Amniotic stem cell (primary cell): Measurements from ENCODE around the gene ETV3.
A peak's percentile ranks its signal among the peaks of the same experiment; 100 is the strongest.
"Not testable (repeated sequence)": the region's sequence is repeated elsewhere in the genome, so short reads cannot be mapped to it uniquely, and the experiment has no call there.

Experiments used
- DNase-seq: peaks from one replicate; lab custom pipeline; 2025; lab: John Stamatoyannopoulos, UW

The ETV3 gene

DNA sequence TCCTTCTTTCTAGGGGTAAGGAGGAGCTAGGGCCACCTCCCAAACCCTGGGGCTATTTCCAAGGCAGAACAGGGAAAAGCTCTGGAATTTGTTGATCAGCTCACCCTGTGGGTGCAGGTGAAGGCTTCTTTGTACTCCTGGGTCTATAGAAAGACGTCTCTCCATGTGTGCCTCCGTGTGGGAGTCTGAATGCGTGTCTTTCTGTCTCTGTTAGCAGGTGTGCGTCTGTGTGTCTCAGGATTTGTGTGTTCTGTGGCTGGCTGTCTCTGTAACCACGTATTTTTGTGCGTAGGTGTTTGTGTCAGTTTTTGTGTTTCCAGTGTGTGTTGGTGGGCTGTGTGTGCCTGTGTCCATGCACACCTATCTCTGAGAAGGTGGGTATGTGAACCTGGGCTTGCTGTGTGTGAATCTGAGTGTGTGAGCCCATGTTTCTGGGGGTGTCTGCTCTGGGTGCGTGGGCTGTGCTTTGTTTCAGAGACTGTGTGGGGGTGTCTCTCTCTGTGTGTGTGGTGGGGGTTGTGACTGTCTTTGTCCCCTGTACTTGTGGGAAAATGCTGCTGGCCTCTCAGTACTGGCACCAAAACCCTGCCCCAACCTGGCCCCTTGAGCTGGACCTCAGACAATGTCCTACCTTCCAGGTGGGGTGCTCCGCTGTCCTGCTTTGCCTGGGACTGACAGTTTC, 25.9 kb downstream of the ETV3 start:
- no peak for DNase-seq

- no peak for DNase-seq
These were observed 26.6 kb downstream of the ETV3 start for GRCh38 chr1:157111396-157112165.

GRCh38 chr1:157110686-157111085, 27.5 kb downstream of the ETV3 start:
- DNase-seq, result no peak

DNA sequence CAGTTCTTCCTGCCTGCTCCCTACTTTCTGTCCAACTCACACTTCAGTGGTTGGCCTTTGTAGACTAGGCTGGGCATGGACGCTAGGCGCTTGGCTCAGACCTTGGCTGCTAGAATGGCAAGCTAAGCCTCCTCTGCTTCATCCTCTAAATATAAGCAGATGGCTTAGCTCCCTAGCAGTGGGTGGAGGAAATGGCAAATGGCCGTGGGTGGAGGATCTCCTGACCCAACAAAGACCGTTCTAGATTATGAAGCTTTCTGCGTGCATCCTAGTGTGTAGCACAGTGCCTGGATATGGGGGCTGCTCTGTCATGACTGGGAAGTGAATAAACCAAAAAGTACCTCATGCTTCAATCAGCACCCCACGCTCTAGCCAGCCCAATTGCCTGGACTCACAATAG, 28.2 kb downstream of the ETV3 start:
- DNase-seq, result no peak

- DNase-seq, result no peak
These were observed 29.7 kb downstream of the ETV3 start for GRCh38 chr1:157108448-157108847.

- no peak for DNase-seq
These were observed 30.5 kb downstream of the ETV3 start for GRCh38 chr1:157107702-157108101.

GRCh38 chr1:157106813-157107189, 31.4 kb downstream of the ETV3 start:
- no peak for DNase-seq

DNA sequence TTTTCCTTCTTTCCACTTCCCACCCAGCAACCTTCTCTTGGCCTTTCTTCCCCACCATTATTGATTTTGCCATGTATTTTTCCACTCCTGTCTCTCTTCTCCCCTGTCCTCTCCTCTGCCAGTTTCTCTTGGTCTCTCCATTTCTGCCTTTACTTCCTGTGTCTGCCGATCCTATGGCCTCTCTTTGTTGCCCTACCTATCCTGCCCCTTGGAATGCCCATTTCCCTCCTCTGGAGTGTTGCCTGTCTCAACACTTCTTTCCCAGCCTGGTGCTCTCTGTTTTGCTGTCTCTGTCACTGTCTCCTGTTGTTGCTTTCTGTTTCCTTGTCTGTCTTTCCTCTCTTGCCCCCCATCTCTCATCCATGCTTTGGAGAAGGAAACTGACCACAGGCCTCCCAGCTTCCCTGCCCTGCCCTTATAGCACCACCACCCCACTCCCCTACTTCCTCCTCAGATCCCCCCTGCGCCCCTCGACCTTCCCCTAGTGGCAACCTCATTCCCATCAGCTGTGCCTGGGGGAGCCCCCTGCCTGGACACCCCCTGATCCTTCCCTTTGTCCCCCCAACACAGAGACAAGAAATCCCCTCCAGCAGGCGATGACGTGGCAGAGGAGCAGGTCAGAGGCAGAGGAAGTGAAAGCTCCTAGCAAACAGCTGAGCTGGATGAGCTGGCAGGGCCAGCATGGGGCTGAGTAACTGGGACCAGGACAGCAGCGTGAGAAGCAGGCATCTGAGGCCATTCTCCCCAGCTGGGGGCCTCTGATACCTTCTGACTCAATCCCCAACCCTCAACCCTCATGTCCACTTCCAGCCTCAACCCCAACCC, 32.0 kb downstream of the ETV3 start:
- DNase-seq, result peak; percentile 18

DNA sequence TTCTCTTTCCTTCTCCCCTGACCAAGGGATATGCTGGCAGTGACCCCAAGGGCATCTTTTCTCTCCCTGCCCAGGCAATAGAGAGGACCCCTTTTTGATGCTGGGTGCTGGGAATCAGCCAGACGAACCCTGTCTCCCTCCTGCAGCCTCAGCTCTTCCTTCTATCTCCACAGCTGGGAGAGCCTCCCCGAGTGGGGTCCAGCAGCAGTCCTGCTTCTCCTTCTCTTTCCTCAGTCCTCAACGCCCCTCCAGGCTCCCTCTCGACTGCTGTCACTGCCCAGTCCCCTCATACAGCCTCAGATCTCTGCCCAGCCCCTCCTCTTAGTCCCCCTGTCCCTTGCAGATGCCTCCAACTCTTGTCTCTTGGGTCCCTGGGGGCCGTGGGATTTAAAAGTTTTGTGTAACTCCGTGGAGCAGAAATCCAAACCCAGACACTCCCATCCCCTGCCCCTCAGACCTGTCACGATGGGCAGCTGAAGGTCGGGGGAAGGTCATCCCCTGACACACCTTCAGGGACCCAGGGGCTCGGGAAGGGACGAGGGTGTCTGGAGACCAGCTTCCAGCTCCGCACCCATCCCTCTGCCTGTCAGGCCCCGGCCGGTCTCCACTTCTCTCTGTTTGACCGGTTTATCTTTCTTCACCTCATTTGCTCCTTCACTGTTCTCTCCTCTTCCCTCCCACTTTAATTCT, 32.8 kb downstream of the ETV3 start:
- DNase-seq, result no peak

- no peak for DNase-seq
These were observed 33.4 kb downstream of the ETV3 start for GRCh38 chr1:157104598-157105293.

GRCh38 chr1:157103268-157103667, 34.9 kb downstream of the ETV3 start:
- no peak for DNase-seq

- no peak for DNase-seq
These were observed 37.0 kb downstream of the ETV3 start for GRCh38 chr1:157101149-157101548.

GRCh38 chr1:157099633-157100009, 38.6 kb downstream of the ETV3 start, which contains the start of gene ETV3L:
Gene ETV3L, minus strand, starts transcription at chr1:157099808. Its CDS starts 285 bp downstream, at chr1:157099523.
- DNase-seq, result no peak

DNA sequence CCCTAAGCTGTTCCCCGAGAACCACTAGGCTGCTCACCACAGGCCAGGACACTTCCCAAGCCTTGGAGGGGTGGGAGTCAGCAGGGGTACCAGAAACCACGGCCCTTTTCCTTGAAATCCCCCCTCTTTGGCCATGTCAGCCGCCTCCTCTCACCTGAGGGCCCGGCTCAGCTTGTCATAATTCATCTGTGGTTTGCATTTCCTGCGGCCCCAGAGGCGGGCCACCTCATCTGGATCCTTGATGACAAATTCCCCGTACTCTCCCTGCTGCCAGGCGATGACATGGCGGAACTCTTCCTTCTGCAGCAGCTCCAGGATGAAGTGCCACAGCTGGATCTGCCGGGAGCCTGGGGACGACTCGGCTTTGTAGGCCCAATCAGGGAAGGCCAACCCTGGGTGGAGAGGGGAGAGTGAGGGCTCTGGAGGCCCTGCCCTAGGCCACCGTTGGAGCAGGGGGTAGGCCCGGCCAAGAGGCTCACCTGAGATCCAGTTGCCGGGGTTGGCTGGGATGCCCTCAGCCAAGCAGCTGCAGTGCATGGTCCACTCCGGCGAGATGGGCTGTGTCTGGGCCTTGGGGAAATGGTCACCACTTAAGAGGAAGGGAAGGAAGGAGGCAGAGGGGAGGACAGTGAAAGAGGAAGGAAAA, 39.1 kb downstream of the ETV3 start:
- not testable (repeated sequence) for DNase-seq

GRCh38 chr1:157098519-157098918, 39.7 kb downstream of the ETV3 start:
- DNase-seq, result no peak

- no peak for DNase-seq
These were observed 40.5 kb downstream of the ETV3 start for GRCh38 chr1:157097692-157098091.

DNA sequence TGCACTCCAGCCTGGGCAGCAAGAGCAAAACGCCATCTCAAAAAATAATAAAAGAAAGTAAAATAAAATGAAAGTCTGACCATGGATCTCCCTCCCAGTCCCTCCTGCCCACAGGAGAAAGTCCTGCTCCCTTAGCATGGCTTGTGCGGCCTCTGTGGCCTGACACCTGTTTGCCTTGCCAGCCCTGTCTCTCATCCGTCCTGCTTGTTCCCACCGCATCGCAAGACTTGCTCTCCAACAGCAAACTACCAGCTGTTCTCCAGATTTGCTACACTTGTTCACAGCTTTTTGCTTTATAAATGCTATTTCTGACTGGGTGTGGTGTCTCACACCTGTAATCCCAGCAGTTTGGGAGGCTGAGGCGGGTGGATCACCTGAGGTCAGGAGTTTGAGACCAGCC, 41.3 kb downstream of the ETV3 start:
- no peak for DNase-seq

GRCh38 chr1:157095551-157095950, 42.6 kb downstream of the ETV3 start:
- no peak for DNase-seq

DNA sequence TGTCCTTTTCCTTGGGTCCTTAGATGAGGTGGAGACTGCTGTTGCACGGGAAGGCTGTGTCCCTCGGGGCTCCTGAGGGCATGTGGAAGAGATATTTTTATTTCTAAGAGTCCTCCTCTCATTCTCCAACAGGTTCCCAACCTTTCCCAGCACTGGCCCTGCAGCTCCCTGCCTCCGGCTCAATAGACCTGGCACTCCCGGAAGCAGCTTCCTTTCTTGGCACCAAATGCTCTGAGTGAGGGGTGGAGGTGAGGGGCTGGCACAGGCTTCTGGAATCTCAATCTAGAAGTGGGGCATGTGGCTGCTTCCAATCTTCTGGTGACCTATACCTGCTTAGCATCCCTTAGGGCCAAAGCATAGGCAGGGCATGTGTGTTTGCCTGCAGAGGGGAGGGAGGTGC, 43.1 kb downstream of the ETV3 start:
- no peak for DNase-seq

DNA sequence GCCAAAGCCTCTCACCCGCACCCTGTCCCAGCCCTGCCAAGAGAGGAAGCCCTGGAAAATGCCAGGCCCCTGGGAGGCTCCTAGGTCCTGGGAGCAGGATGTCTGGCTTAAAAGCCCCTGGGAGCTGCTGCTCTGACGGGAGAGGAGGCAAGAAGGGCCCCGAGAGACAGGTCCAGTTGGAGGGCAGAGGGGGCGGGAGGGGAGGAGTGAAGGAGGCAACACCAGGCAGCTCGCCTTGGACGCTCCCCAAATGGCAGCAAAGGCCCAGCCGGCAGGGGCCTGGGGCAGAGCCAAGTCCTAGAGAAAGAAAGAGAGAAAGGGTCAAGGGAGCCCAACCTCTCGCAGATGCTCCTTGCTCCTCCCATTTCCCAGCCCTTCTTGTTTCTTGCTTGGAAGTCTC, 45.4 kb downstream of the ETV3 start:
- no peak for DNase-seq

DNA sequence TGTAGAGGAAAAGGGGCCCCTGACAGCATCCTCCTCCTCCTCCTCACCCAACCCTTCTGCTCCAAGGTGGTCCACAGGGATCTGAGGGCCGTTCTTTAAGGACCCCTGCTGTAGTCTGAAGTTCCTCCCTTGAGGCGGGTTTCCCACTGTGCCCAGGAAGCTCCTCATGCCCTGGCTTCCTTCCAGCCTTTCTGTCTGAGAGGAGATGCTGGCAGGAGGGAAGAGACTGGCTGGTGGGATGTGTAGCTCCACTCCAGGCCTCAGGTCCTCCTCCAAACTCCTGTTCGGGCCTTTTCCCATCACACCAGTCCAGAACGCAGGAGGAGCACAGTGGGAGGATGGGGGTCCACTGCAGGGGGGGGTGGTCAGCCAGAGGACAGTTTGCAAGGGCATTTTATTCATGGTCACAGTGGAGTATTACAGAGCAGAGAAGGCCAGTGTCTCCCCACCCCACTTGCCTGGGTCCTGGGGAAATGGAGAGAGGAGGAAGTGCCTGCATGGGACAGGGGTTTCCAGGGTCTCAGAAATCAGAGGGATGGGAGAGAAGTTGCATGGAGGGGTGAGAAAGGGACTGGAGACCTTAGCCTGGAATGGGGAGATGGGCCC, 46.4 kb downstream of the ETV3 start:
- no peak for DNase-seq
